ENCODE measurements around the gene RB1. TPM values are rescaled to one million over a fixed set of nuclear protein-coding genes. Genes with fewer than 3 reads are reported as not detected.
A peak's percentile ranks its signal among the peaks of the same experiment; 100 is the strongest.

RB1 gene
- total RNA-seq, 4 donors from 2014 or later: 23.0 to 62.6 (median 42.4) TPM

DNA sequence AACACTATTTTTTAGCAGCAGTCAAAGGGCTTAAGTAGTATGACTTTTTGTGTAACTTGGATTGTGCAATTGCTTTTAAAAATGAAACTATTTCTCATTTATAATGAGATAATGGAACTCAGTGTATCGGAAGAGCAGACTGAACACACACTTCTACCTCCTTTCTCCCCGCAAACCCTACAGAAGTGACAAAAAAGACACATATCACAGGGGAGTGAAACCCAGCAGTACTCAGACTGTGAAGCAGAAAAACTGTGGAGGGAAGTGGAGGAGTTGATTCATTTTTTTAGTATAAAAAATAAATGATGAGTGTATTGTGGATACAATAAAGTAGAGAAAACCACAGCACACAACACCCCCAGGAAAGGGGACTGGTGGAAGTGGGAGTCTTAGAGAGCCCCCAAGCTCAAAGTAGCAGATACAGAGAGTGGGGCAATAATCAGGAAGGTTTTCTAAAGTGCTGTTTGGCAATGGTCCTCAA is 99.6 kb downstream of the RB1 start:
- H3K36me3 ChIP-seq: no peaks in the 10 kb centered on the region
- H3K27ac ChIP-seq: peak overlapping the region; percentile 67 to 95 (median 83)
- intact Hi-C loops (cut with DNase I): loop anchor here (10.0 kb wide), 1 partner anchor 172 kb away; no protein-coding TSS in a partner anchor
- whole genome bisulfite sequencing, 2 donors: 9 to 14% methylated on average over 2 of the region's 2 CpGs
- no peaks in the 10 kb centered on the region for H3K27me3 ChIP-seq
- peak overlapping the region in 3 of 4 donors; percentile 12 to 42 (median 21) for H3K4me3 ChIP-seq
- H3K9me3 ChIP-seq: no peaks in the 10 kb centered on the region
- TF ChIP-seq POLR2A (IDR thresholded peaks at IDR 0.05): peak in 1 of 4 donors; percentile 57
- TF ChIP-seq CTCF (IDR thresholded peaks at IDR 0.05): no peak
- no peak for DNase-seq
- peaks cover 10 to 100% (median 41%) of the 10 kb centered on the region in 3 donors for H3K4me1 ChIP-seq

DNA sequence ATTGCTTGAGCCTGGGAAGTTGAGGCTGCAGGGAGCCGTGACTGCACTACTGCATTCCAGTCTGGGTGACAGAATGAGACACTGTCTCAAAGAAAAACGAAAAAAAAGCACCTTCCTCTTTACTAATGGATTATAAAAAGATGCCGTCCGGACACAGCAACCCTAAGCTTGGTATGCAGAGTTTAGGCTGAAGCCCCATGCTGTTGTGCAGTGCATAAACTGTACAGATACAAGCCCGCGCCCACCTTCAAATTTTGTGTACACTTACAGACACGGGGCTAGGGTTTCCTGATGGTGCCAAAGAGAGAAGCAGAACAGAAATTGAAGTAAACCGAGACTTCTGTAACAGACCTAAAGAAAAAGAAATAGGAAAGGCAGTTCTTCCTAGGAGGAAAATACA is 100.4 kb downstream of the RB1 start:
- TF ChIP-seq CTCF (IDR thresholded peaks at IDR 0.05) (no peak), POLR2A (IDR thresholded peaks at IDR 0.05) (no peak)
- Histone ChIP-seq H3K4me1 (peaks cover 10 to 100% (median 35%) of the 10 kb centered on the region in 3 donors), H3K4me3 (no peak overlapping the region), H3K27me3 (no peaks in the 10 kb centered on the region), H3K36me3 (no peaks in the 10 kb centered on the region), H3K27ac (peak overlapping the region; percentile 67 to 95 (median 83)), H3K9me3 (no peaks in the 10 kb centered on the region)
- 67 to 75% methylated on average over 8 of the region's 8 CpGs for WGBS, 2 donors
- no peak for DNase-seq
- intact Hi-C loops (cut with DNase I): loop anchor here (10.0 kb wide), 1 partner anchor 171 kb away; no protein-coding TSS in a partner anchor

DNA sequence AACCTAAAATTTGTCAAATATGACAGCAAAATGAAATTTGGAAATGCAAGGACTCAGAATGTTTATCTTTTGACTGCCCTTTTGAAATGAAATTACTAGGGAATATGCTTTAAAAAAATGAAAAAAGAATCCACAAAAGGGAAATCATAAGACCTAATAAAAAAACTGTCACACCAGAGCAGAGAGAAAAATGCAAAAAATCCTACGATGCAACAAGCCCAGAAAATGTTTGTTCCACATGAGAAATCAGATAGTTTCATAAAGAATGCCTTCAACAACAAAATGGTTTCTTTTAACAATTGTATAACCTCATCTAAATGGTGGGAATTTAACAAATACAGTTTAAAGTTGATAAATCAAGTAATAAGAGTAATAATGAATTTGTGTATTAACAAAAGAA is 101.4 kb downstream of the RB1 start:
- H3K27me3 ChIP-seq: no peaks in the 10 kb centered on the region
- H3K36me3 ChIP-seq: no peaks in the 10 kb centered on the region
- H3K9me3 ChIP-seq: no peaks in the 10 kb centered on the region
- DNase-seq: no peak
- WGBS, 2 donors: 29 to 61% methylated on average over 1 of the region's 1 CpG
- H3K4me1 ChIP-seq: peaks cover 10 to 93% (median 27%) of the 10 kb centered on the region in 3 donors
- TF ChIP-seq POLR2A (IDR thresholded peaks at IDR 0.05) (no peak), CTCF (IDR thresholded peaks at IDR 0.05) (no peak)
- intact Hi-C loops (cut with DNase I): loop anchor here (10.0 kb wide), 1 partner anchor 170 kb away; no protein-coding TSS in a partner anchor
- peak overlapping the region; percentile 46 to 95 (median 83) for H3K27ac ChIP-seq
- no peak overlapping the region for H3K4me3 ChIP-seq

- TF ChIP-seq POLR2A (IDR thresholded peaks at IDR 0.05) (no peak), CTCF (IDR thresholded peaks at IDR 0.05) (no peak)
- no peak overlapping the region for H3K4me3 ChIP-seq
- peaks cover 10 to 84% (median 18%) of the 10 kb centered on the region in 3 donors for H3K4me1 ChIP-seq
- no peaks in the 10 kb centered on the region for H3K36me3 ChIP-seq
- H3K9me3 ChIP-seq: no peaks in the 10 kb centered on the region
- H3K27ac ChIP-seq: peak overlapping the region in 3 of 4 donors; percentile 83 to 95 (median 88)
- intact Hi-C loops (cut with DNase I): loop anchor here (10.0 kb wide), 1 partner anchor 169 kb away; no protein-coding TSS in a partner anchor
- DNase-seq: no peak
- H3K27me3 ChIP-seq: no peaks in the 10 kb centered on the region
These were observed 102.3 kb downstream of the RB1 start for GRCh38 chr13:48405875-48406274.

DNA sequence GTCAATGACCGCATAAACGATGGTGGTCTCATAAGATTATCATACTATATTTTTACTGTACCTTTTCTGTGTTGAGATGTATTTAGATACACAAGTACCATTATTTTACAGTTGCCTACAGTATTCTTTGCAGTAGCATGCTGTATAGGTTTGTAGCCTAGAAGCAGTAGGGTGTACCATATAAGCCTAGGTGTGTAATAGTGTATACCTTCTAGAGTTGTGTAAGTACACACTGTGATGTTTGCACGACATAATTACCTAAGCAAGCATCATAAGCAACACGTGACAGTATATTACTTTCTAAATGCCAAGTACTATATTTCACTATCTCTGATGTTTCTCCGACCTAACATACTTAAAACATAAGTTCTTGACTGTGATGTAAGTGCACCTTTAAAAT is 106.6 kb downstream of the RB1 start:
- no peaks in the 10 kb centered on the region for H3K27me3 ChIP-seq
- no peak for DNase-seq
- peaks cover 0 to 63% (median 9%) of the 10 kb centered on the region in 3 donors for H3K4me1 ChIP-seq
- peak overlapping the region; percentile 44 to 70 (median 56) for H3K4me3 ChIP-seq
- H3K9me3 ChIP-seq: no peaks in the 10 kb centered on the region
- TF ChIP-seq CTCF (IDR thresholded peaks at IDR 0.05): no peak
- TF ChIP-seq POLR2A (IDR thresholded peaks at IDR 0.05): peak in 1 of 4 donors; percentile 57
- WGBS, 2 donors: 25 to 34% methylated on average over 5 of the region's 5 CpGs
- H3K36me3 ChIP-seq: no peaks in the 10 kb centered on the region
- H3K27ac ChIP-seq: peak overlapping the region; percentile 82 to 95 (median 86)
- intact Hi-C loops (cut with DNase I): loop anchor here (10.0 kb wide), 1 partner anchor 85 kb away; no protein-coding TSS in a partner anchor

Measured in esophagus squamous epithelium (tissue), 5 donors.